HG03460 (cell line): ENCODE data around the gene PTGDR.

Experiments used
- ATAC-seq: cut with Tn5 transposase; IDR thresholded peaks from one replicate; pipeline ENCODE4 v1.9.1; 2021; ENCODE audit not compliant: unreplicated experiment

Gene PTGDR

GRCh38 chr14:52263190-52263589 lies 4.3 kb upstream of the PTGDR start:
- ATAC-seq = no peak

GRCh38 chr14:52265253-52265652 lies 2.2 kb upstream of the PTGDR start:
- no peak for ATAC-seq

- ATAC-seq = no peak
Observed at GRCh38 chr14:52266179-52266578, 1.3 kb upstream of the PTGDR start.

- ATAC-seq = no peak
Observed at GRCh38 chr14:52266782-52267181, 716 bp upstream of the PTGDR start.

GRCh38 chr14:52268279-52269061 lies 972 bp downstream of the PTGDR start:
- no peak for ATAC-seq

- ATAC-seq = no peak
Observed at GRCh38 chr14:52269100-52269499, 1.6 kb downstream of the PTGDR start.

- ATAC-seq = no peak
Observed at GRCh38 chr14:52269982-52270381, 2.5 kb downstream of the PTGDR start.

GRCh38 chr14:52271538-52271937 lies 4.0 kb downstream of the PTGDR start:
- no peak for ATAC-seq

- no peak for ATAC-seq
Observed at GRCh38 chr14:52272375-52272774, 4.9 kb downstream of the PTGDR start.

GRCh38 chr14:52275372-52275771 lies 7.9 kb downstream of the PTGDR start:
- ATAC-seq = no peak

GRCh38 chr14:52277552-52277951 lies 10.1 kb downstream of the PTGDR start:
- no peak for ATAC-seq

- no peak for ATAC-seq
Observed at GRCh38 chr14:52279408-52279807, 11.9 kb downstream of the PTGDR start.

- ATAC-seq = no peak
Observed at GRCh38 chr14:52283099-52283498, 15.6 kb downstream of the PTGDR start.

GRCh38 chr14:52286661-52287649 lies 19.5 kb downstream of the PTGDR start:
- ATAC-seq = no peak

- no peak for ATAC-seq
Observed at GRCh38 chr14:52296378-52296777, 28.9 kb downstream of the PTGDR start.

GRCh38 chr14:52298795-52299194 lies 31.3 kb downstream of the PTGDR start:
- ATAC-seq = no peak

- ATAC-seq = no peak
Observed at GRCh38 chr14:52299692-52300278, 32.3 kb downstream of the PTGDR start.

- no peak for ATAC-seq
Observed at GRCh38 chr14:52303236-52303635, 35.7 kb downstream of the PTGDR start.

- no peak for ATAC-seq
Observed at GRCh38 chr14:52304248-52304904, 36.9 kb downstream of the PTGDR start.

- ATAC-seq = no peak
Observed at GRCh38 chr14:52305014-52305413, 37.5 kb downstream of the PTGDR start.

- no peak for ATAC-seq
Observed at GRCh38 chr14:52307376-52307775, 39.9 kb downstream of the PTGDR start.
